GM19025 (cell line): Measurements from ENCODE around the gene PLA2G6.
"Not testable (repeated sequence)": the region's sequence is repeated elsewhere in the genome, so short reads cannot be mapped to it uniquely, and the experiment has no call there.

Experiments used
- ATAC-seq: cut with Tn5 transposase; IDR thresholded peaks from one replicate; pipeline ENCODE4 v1.9.1; 2021; ENCODE audit warnings: mild to moderate bottlenecking, low read depth, moderate library complexity; ENCODE audit not compliant: unreplicated experiment

PLA2G6 gene

DNA sequence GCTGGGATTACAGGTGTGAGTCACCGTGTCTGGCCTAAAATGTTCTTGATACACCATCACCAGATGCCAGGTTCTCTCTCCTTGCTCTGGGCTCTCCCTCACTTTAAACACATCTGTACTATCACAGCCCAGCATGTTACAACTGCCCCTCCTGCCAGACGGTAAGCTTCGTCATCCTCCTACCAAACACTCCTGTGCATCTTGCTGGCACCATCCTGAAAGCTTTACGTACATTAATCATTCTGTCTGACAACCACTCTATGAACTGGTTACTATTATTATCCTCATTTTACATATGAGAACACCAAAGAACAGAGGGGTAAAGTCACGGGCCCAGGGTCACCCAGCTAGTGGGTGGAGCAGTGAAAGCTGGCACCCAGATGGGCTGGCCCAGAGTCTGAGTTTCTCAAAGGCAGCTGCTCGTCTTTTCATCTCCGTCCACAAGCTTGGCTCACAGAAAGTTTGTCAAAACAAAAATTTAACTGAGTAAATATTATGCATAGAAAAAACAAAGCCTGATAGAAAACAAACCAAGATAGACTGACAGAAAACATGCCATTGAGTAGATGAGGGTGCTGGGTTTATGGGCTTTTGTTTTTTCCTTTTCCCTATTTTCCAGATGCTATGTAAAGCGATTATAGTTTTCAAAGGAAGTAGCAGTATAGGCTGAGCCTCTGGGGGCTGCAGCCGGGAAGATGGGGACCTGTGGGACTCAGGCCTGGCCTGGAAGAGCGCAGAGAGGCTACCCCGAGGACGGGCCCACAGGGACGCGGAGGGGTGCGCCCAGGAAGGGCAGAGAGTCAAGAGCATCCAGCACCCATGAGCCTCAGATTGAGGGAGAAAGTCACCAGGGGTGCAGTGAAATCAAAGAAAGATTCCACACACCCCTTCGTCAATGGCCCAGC lies 9.5 kb downstream of the PLA2G6 start:
- ATAC-seq, result no peak

GRCh38 chr22:38170469-38170868 lies 11.2 kb downstream of the PLA2G6 start:
- ATAC-seq, result no peak

DNA sequence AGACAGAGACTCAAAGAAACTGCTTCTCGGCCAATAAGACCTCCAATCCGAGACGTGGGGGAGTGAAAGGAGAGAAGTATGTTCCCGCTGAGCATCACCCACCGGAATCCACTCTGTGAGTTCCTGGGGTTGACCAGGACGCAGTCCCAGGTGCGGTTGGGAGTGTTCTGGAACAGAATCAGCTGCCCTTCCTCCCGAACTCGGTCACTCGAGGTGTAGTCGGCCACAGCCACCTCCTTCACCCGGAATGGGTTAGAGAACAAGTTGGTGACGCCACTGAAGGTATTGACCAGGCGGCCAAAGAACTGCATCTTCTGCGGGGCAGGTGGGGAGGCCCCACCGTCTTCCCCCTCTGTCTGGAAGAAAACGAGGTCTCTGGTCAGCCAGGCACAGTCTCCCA lies 12.5 kb downstream of the PLA2G6 start:
- ATAC-seq, result no peak

GRCh38 chr22:38167988-38168407 lies 13.6 kb downstream of the PLA2G6 start:
- ATAC-seq, result no peak

DNA sequence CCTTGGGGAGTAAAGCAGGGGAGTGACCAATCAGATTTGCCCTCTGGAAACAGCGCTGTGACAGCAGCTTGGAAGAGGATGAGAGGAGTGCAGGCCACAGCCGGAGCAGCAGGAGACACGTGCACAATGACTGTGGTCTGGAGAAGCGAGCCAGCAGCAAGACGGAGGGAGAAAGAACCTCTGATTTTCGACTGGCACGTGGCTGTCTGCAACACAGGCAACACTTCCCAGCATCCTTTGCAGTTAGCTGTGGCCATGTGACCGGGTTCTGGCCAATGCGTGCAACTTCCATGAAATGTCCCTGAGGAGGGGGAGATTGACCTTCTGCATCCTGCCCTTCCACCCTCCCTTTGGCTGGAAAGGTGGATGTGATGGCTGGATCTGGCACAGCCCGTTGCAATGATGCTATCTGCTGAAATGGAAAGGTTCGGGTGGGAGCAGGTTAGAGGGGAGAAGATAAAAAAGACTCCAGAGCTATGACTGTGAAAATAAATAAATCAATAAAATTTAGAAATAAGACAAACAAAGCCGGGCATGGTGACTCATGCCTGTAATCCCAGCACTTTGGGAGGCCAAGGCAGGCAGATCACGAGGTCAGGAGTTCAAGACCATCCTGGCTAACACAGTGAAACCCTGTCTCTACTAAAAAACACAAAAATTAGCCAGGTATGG lies 15.6 kb downstream of the PLA2G6 start:
- ATAC-seq, result no peak

DNA sequence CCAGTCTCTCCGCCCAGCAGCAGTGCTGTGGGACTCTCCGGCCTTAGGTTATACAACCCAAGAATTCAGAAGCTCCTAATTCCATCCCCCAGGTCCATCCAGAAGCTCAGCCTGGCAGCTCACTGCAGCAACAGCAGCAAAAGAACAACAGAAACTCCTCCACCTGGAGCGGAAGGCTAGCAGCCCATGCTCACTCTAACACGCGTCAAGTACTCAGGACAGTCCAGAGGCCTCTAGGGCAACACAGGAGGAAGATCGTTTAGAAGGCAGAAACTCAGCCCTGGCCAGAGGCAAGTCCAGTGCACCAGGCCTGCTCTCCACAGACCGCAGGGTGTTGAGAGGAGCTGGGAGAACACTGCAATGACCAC lies 17.1 kb downstream of the PLA2G6 start:
- ATAC-seq, result no peak

- no peak for ATAC-seq
Measured at GRCh38 chr22:38163844-38164550, 17.6 kb downstream of the PLA2G6 start.

DNA sequence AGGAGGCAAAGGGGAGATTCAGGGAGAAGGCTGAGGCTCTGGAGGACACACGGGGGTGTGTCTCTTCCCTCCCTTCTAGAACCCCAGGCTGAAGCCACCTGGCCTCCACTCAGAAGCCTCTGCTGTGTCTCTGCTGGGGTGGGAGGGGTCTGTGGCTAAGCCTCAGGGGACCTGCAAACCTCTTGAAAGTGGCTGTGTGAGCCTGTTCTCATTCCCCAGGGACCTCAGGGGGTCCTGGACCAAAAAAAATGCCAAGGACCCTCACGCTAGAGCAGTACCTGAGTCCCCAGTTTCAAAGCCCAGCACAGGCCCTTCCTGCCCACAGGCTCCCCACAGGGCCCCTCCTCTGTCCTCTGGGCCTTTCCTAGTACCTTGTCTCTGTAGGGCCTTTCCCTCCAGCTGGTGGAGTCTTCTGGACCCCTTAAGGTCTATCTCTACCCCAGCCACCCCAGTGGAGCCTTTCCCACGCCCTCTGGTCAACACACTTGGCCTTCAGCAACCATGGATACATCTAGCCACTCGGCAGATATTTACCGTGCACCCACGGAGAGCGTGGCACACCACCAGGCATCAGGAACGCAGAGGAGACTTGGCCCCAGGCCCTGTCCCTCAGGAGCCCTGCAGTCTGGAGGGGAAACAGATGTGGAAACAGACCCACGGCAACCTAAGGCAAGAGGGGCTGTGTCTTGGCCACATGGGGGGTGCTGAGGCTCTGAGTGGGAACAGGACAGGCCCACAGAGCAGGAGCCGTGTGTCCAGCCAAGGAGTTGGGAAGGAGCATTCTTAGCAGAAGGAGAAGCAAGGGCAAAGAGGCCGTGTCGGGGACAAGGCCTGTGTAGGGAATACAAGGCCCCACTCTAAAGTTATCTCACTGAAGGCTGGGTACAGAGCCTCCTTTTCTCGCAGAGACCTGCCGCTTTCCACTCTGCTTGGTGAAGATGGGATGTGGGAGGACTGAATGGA lies 18.5 kb downstream of the PLA2G6 start:
- ATAC-seq, result no peak

DNA sequence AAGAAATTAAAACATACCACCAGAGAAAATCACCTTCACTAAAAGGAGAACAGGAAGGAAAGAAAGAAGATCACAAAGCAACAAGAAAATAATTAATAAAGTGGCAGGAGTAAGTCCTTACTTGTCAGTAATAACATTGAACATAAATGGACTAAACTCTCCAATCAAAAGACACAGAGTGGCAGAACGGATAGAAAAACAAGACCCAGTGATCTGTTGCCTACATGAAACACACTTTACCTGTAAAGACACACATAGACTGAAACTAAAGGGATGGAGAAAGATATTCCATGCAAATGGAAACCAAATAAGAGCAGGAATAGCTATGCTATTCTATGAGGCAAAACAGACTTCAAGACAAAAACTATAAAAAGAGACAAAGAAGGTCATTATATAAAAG lies 25.9 kb downstream of the PLA2G6 start:
- ATAC-seq, result no peak

DNA sequence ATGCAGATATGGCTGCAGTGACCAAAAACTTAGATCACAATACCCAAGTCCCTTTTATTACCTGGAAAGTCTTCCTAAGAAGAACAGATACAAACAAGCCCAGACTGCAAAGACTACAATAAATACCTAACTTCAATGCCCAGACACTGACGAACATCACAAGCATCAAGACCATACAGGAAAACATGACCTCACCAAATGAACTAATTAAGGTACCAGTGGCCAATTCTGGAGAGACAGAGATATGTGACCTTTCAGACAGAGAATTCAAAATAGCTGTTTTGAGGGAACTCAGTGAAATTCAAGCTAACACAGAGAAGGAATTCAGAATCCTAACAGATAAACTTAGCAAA lies 27.1 kb downstream of the PLA2G6 start:
- not testable (repeated sequence) for ATAC-seq

DNA sequence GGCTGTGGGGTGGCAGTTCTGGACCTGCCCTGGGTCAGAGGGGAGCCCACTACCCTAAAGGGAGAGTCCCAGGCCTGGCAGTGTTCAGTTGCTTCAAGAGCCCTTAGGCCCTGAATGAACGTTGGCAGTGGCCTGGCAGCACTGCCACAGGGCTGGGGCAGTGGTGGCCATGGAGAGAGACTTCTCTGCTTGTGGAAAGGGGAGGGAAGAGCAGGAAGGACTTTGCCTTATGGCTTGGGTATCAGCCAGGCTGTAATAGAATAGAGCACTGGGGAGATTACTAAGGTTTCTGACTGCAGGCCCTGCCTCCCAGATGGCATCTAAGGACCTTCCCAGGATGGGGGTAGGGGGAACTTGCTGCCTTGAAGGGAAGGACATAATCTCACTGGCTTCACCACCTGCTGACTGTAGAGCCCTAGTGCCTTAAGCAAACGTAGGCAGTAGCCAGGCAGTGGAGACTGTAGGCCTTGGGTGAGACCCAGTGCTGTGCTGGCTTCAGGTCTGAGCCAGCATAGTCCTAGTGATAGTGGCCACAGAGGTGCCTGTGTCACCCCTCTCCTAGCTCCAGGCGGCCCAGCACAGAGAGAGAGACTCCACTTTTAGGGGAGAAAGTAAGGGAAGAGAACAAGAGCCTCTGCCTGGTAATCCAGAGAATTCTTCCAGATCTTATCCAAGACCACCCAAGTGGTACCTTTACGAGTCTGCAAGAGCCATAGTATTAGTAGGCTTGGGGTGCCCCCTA lies 27.6 kb downstream of the PLA2G6 start:
- ATAC-seq, result no peak

GRCh38 chr22:38151126-38151500 lies 30.5 kb downstream of the PLA2G6 start:
- no peak for ATAC-seq

- no peak for ATAC-seq
Measured at GRCh38 chr22:38148245-38148644, 33.4 kb downstream of the PLA2G6 start.

- not testable (repeated sequence) for ATAC-seq
Measured at GRCh38 chr22:38146166-38146565, 35.5 kb downstream of the PLA2G6 start.

DNA sequence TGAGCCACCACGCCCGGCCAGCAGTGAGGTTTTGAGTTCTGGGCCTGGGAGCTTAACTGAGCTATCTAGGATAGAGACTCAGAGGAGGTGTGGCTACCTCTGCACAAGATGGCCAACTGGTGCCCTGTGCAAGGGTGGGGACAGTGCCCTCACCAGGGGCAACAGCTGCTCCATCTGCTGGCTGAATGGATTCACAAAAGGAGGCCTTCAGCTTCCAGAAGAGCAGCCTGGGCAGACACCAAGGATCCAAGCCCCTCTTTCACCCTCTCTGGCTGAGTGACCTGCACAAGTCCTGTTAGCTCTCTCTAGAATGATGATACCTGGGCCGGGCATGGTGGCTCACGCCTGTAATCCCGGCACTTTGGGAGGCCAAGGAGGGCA lies 37.6 kb downstream of the PLA2G6 start:
- no peak for ATAC-seq

DNA sequence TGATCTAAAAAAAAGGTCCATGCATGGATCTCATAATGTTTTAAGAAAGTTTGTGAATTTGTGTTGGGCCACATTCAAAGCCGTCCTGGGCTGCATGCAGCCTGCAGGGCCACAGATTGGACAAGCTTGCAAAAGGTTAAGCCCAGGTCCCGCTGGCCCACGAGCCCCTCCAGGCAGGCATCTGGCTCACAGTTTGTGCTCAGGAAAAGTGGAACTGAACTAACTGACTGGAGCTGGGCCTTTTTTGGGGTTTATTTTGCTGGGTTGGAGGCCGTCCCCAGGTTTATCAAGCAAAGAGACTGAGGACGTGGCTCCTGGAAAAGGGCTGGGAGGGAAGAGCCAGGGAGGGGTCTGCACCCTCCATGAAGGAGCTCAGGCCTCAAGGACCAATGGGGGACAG lies 39.0 kb downstream of the PLA2G6 start:
- no peak for ATAC-seq

- no peak for ATAC-seq
Measured at GRCh38 chr22:38141217-38141973, 40.2 kb downstream of the PLA2G6 start.

DNA sequence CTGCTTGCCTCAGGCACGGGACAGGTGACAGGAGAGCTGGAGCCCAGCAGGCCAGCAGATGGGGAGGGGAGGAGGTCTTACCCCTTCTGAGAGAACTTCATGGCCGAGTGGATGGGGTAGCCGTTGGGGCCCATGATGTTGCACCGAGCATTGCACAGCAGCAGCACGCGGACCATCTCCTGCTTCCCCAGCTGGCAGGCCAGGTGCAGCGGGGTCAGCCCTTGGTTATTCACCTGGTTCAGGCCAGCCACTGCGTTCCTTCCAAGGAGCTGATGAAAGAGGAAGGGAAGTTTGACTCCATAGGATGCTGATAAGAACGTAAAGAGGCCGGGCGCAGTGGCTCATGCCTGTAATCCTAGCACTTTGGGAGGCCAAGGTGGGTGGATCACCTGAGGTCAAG lies 41.7 kb downstream of the PLA2G6 start:
- ATAC-seq, result no peak

GRCh38 chr22:38138961-38139360 lies 42.7 kb downstream of the PLA2G6 start:
- no peak for ATAC-seq
